GM19240 (cell line): ENCODE measurements around the gene RBM17.
"Not testable (repeated sequence)": the region's sequence is repeated elsewhere in the genome, so short reads cannot be mapped to it uniquely, and the experiment has no call there.

Experiments
- DNase-seq: peaks from one replicate; pipeline ENCODE4 v3.0.0; 2011; ENCODE audit warnings: low spot score; ENCODE audit not compliant: insufficient read length

RBM17 gene, protein sequence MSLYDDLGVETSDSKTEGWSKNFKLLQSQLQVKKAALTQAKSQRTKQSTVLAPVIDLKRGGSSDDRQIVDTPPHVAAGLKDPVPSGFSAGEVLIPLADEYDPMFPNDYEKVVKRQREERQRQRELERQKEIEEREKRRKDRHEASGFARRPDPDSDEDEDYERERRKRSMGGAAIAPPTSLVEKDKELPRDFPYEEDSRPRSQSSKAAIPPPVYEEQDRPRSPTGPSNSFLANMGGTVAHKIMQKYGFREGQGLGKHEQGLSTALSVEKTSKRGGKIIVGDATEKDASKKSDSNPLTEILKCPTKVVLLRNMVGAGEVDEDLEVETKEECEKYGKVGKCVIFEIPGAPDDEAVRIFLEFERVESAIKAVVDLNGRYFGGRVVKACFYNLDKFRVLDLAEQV

DNA sequence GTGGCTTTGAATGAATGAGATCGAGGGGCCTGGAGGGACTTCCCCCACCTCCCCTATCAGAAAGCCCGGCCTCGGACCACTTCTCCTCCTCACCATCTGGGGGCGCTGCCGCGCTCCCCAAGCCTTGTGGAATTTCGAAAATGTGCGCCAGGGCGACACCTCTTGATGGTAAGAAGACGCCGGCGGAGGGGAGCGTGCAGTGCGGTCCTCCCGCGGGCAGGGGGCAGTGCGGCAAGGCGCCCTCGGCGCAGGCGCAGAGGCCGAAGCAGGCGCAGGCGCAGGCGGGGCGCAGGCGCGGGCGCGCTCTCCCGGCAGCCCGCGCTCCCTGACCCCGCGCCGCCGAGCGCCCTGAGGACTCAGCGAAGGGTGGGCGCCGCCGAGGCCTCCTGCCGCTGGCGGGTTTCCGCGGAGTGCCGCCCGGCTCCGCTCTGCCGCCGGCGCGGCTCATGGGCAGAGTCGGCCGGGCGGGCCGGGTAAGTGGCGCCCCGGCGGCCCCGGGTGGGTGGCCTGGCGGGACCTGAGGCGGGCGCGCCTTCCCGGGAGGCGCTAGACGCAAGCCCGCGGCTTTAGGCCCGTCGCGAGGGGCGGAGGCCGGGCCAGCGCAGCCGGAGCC is at the start of gene RBM17:
Gene RBM17, plus strand, starts transcription at position 314 of the 613 bp plus-strand sequence. CDS start 8,032 bp downstream, outside the sequence.
- peak; percentile 61 for DNase-seq

DNA sequence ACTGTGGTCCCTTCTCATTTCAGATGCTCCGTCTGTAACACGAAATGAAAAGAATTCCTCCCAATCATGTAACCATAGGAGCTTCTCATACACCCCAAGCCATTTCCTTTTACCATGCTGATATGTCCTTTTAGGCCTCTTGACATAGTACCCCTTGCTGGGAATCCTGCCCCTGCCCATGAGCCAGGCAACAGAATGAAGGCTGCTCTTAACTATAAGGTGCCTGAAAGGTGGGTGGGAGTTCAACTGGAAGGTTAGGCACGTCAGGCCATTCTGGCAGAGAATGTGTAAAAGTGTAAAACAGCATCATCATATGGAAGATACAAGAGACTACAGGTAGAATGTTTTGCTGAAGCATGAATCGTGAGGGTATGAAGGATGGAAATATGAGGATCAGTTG is 49.1 kb upstream of the RBM17 start:
- no peak for DNase-seq

DNA sequence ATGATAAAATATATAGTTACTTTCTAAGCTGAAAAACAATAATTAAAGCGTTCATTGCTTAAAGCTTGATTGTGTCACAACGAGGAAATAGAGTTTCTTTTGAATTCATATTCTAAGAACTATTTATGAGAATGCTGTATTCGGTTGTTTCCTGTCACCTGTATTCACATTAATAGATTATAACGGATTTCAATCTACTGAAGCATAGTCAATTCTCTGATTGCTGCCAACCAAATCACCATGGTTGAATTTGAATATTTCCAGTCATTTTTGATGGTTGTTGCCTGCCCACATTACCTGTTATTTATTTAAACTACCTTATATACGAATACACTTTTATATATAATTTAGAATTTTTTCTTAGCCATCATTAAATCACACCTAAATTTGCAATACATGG is 48.6 kb upstream of the RBM17 start:
- DNase-seq: no peak

DNA sequence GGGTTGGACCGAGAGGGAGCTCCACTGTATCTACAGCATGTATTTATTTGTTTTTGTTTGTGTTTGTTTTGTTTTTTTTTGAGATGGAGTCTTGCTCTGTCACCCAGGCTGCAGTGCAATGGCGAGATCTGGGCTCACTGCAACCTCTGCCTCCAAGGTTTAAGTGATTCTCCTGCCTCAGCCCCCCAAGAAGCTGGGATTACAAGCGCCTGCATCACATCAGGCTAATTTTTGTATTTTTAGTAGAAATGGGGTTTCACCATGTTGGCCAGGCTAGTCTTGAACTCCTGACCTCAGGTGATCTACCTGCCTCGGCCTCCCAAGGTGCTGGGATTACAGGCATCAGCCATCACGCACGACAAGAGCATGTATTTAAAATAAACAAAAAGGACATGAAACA is 45.5 kb upstream of the RBM17 start:
- DNase-seq: not testable (repeated sequence)

DNA sequence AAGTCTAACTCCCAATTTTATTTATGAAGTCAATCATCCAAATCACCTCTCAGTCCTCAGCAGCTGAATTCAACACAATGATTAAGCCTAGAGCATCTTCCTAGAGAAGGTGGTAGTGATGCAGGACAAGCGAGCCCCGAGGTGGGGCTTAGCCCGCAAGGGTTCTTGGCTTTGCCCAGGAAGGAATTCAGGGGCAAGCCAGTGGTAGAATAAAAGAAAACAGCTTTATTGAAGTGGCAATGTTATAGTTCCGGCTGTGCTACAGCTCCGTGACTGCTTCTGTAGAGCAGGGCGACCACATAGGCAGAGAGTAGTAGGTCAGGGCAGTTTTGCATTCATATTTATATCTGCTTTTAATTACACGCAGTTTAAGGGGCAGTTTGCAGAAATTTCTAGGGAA is 44.8 kb upstream of the RBM17 start:
- DNase-seq: no peak

DNA sequence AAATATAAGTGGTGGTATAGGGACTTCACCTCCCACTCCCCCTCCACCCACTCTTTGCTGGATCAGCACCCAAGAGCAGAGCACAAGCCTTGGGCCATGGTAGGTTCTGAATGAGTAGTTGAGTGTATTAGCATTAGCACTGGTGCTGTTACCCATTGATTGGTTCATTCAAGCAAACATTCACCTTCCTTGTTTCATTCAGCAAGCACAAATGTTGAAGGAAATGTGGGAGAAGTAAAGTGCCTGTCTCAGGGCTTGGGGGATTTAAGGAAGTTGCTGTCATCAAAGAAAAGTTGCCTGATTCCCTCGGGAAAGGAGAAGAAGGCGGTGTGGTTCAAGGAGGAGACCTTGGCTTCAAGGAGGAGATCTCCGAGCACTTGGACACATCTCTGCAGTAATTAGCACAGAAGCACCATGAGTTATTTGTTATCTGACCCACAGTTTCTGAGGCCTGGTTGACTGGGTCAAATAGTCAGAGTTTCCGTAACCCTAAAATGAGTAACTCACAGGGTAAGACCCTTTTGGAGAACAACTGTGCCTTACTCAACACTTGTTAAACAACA is 44.0 kb upstream of the RBM17 start:
- DNase-seq: no peak

DNA sequence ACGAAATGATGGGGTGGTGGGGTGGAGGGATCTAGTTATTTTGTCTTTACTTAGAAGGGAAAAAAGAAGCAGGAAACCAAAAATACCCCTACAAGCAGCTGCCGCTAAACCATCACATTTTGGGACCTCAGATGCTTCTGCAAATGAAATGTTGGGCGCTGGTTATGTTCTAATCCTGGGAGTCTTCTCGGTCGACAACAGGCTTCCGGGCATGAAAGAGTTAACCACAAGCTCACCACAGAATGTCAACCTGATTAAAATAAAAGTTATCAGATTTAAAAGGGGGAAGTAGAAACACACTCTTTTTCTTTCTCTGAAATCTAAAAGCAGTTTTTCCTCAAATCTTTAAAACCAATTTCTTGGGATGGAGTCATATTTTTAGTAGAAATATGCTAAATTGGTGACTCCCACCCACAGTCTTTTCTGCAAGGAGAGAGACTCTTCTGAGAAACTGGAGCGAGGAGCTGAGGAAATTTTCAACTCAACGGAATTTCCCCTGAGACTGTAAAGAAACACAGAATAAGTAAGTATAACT is 43.5 kb upstream of the RBM17 start:
- no peak for DNase-seq

DNA sequence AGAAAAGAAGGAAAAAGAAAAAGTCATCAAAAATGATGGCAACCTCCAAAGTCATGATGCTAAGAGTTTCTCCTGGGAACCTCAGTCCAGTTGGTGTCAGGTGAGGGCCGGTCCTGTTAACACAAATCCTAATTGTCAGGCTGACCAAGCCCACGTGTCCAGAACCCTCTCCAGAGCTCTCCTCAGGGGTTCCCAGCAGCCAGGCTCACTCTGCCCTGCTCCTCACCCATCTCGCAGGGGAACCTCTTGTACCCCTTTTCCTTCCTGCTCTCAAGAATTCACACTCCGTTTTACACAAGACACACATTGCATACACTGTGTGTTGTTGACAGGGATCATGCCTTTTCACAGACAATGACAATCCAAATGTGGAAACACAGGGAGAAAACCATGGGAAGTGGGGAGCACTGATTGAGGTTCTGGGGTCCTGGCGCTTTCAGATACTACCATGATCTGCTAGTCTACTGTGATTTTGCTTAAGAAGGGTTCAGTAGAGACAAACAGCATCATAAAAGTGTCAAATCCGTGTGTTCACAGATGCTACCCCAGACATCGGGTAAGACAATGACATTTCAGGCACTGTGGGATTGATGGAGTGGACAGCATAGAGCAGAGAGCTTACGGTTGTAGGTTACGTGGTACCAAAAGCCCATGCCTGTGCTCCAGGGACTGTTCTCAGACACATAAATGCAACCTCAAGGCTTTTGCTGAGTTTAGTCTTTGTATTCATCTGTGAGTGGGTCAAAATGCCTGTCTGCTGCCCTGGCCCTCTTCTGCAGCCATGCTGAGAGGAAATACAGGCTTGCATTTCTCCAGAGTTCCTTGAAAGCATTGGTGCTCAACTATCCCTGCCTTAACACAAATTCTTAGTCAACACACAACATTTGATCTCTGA is 42.7 kb upstream of the RBM17 start:
- no peak for DNase-seq

DNA sequence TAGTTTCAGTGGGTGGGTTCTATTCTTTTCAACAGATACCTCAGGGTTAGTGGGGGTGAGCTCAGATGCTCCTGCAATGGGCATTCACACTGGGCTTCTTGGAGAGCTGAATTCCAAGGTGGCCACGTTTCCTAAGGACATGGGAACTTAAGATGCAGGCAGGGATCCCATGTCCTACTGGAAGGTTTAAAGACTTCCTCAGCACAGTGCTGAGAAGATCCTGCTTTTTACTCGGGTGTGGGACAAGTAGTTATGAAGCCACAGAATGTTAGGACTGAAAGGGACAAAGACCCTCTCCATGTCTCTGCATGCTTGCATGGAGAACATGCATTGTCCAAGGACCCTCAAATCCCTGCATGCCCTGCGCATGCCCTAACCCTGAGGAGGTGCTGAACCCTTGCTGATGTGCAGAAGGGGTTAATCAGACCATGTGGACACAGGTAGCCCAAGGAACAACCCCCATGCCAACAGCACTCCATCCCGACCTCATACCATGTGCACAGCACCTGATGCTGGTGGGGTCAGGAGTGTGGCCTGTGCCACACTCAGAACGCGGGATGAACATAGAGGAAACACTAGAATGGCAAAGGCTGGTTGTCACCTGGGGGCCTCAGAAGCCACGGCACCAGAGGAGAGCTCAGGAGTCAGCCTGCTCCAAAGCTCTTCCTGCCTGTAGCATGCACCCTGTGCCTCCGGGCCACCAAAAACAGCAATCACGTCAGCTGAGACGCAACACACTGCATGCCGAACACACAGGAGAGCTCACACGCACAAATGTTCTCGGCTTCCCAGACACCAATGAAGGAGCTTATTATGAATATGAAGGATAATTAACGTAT is 41.8 kb upstream of the RBM17 start:
- DNase-seq: no peak

DNA sequence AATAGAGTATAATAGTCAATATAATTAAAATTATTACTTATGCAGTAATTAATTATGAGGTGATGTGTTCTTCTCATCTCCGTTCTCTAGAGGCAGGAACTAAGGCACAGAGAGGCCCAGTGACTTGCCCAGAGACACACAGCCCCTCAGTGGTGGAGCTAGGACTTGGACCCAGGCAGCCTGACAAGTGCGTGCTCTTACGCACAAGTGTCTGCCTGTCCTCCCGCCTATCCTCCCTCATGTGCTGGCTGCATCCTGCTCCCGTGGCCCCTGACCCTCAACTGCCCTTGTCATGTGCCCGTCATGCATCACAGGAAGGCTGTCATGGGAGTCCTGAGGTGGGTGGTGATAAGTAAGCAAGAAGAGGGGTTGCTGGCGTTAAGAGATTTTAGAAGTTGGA is 41.0 kb upstream of the RBM17 start:
- no peak for DNase-seq

DNA sequence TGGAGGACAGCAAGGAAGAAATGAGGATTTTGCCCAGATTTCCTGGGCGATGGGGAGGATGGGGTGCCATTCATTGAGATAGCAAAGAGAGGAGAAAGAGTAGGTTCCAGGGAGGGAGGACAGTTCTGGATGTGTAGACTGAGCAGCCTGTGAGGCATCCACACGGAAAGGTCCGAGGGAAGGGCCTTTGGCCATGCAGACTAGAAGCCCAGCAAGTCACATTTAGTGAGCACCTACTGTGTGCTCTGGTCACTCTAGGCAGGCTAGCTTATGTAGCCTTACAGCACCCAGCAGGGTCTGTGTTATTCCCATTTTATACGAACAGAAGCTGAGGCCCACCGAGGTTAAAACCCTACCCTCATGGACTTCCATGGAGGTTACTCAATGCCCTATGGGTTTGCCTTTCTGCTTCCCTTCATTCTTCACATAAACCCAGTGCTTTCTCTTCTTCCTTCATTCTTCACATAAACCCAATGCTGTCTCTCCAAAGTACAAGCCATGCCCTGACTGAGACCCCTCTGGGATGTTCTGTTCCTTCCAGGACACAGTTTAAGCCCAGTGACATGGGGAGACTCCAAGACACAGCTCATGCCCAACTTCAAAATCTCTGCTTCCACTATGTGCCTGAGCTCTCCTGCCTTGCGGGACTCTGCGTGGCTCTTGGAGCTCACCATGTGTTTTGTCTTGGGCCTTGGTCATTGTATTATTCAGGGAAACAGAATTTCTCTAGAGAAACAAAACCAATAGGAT is 40.4 kb upstream of the RBM17 start:
- DNase-seq: no peak

DNA sequence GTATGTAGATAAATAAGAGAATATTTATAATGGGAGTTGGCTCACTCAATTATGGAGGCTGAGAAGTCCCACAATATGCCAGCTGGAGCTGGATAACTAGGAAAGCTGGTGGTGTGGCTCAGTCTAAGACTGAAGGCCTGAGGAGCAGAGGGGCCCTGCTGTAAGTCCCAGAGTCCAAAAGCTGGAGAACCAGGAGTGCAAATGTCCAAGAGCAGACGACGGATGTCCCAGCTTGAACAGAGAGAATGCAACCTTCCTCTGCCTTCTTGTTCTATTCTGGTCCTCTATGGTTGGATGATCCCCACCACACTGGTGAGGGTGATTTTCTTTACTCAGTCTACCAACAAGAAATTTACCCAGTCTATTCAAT is 39.8 kb upstream of the RBM17 start:
- no peak for DNase-seq

DNA sequence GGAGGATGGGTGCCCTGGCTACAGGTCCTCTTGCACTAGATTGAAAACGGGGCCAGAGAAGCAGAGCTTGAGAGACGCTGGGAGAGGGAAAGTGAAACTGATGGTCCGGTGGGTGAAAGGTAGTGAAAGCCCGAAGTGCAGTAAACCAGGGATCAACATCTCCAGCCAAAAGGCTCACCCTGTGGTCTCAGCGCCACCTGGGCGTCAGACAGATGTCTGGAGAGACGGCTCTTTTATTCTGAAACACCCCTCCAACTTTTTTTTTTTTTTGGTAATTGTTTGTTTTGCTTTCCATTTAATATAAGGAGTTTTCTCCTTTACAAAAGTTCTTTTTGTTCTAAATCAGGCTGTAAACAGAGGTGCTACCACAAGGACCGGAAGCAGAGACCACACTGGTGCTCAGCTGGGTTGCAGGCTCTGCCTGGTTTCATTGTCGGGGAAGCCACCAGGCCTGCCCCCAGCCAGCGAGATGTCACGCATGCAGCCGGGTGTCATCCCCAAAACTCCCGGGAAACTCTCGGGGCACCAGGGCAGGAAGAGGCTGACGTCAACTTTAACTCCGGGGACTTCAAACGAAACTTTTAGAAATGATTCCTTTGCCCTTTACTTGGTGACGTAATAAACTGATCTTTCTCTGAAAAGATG is 37.9 kb upstream of the RBM17 start:
- DNase-seq: peak; percentile 65

DNA sequence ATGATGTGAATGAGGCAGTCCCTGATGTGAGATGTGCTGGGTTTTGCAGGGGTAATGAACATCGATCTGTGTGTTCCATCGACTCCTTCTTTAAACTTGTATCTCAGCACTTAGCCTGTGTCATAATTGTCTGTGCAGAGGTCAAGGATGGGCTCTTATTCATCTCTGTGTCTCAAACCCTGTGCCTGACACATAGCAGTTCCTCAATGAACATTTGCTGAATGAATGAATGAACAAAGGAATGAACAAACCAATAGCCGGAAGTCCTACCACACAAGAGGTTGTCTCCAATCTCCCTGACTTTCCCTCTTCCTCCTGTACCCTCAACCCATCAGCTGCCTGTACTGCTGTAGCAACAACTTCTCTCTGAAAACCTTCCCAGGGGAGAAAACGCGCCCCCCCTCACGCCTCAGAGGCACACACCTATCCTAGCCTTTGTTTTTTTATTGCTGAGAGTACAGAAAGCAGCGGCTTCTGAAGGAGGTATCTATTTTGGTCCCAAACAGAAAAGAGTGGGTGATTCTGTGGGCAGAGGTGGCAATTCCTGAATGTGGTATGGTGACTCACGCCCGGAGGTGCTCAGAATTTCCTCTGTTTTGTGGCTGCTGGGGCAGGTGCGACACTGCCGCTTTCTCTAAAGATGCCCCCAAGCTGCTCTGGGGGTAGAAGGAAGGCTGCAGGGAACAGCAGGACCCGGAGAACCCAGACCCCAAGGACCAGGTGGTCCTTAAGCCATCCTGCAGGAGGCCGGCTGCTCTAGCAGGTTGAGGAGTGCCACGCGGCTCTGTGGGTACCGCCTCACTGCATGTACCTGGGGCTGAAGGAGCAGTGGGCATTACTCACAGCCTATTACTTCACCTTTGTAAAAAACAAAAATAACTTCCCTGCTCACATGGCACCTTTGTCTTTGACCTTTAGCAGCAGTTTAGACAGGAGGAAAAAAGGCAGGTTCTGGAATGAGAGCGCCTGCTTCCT is 36.3 kb upstream of the RBM17 start:
- DNase-seq: no peak

DNA sequence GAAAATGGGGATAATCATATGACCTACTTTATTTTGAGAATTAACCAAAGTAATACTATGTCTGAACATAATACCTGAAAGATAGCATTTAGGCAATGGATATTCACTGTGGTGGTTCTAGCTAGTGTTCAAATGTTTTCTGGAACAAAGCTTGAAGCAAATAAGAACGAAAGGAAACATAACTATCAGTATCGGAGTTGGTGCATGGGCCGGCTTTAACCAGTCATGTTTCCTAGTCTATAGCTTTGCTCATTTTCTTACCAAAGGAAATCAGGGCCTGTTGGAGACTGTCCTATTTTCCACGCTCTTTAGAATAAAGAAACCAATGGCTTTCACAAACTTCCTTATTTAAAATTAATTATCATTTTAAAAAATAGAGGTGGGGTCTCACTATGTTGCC is 35.5 kb upstream of the RBM17 start:
- no peak for DNase-seq

DNA sequence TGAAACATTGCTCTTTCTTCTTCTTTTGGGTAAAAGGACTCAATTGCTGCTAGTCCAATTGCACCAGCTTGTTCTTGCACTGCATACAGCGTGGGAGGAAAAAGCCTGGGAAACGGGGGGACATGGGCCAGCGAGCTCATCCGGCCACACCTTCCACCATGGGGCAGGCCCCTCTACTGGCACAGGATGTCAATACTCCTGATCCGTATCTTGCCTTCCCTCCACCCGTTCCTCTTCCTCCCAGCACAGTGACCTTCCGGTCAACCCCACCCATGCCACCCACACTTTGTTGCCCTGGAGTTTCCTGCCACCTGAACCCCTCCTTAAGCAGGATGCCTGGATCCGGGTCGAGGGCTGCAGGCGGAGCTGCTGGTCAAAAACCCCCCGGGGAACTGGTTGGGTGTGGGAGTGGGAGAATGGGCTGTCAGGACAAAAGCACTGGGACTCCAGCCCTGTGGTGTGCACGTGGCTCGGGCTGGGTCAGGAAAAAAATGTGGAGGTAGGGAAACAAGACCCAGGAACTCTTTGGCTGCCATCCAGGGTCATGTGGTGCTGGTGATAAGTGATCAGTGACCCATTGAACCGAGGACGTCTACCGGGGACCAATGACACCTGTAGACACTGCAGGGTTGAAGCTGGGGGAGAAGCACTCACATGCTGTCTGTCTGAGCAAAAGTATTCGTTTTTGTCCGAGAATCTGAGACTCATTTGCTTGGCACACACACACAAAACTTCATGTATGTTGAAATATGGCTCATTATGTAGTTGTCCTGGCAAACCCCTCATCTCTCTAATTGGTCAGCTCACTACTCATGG is 34.8 kb upstream of the RBM17 start:
- no peak for DNase-seq

DNA sequence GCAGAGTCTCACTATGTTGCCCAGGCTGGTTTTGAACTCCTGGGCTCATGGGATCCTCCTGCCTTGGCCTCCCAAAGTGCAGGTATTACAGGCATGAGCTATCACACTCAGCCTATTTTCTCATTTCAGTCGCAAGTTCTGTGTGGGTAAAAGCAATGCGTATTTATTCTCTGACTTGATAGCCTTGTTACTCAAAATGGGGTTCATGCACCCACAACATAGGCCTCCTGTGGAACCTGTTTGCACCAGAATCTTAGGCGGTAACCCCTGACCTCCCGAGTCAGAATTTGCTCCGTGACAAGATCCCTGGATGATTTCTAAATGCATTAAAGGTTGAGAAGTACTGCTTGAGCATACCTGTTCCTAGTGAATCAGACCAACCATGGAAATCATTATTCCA is 34.0 kb upstream of the RBM17 start:
- no peak for DNase-seq
